Panc1 (cell line): ENCODE results near the gene ELFN2. TPM values are rescaled to one million over a fixed set of nuclear protein-coding genes. Genes with fewer than 3 reads are reported as not detected.

Source experiments
- ATAC-seq: fragments of 200-7000 bp; cut with Tn5 transposase; 2 replicates; pipeline ENCODE4 v1.9.1; 2020; ENCODE audit warnings: mild to moderate bottlenecking, moderate library complexity
- BruUV-seq: library from RNA; stranded (reverse); fragments of 400-500 nt; replicated peaks from 2 replicates; lab custom pipeline; 2021; lab: Mats Ljungman, UMichigan
- CTCF ChIA-PET: fragments of 300-600 bp; sonication (Branson Sonifier 250); formaldehyde crosslinking; loops from one replicate; lab custom pipeline; 2022; ENCODE audit warnings: antibody characterized with exemption; lab: Charles Lee
- POLR2A ChIA-PET: fragments of 300-600 bp; sonication (Branson Sonifier 250); formaldehyde crosslinking; loops from one replicate; lab custom pipeline; 2022; ENCODE audit warnings: antibody characterized with exemption; lab: Charles Lee
- DNase-seq: peaks from one replicate; pipeline ENCODE4 v3.0.0-alpha.2; 2010; ENCODE audit warnings: low read depth, low spot score
- H3K27ac ChIP-seq: 2 replicates; pipeline ENCODE4 v1.5.1; 2011; ENCODE audit warnings: mild to moderate bottlenecking, low read length, inconsistent platforms
- H3K27me3 ChIP-seq: fragments of 200-500 bp; sonication (Bioruptor generic); 2 replicates; pipeline ENCODE4 v1.6.0; 2014; ENCODE audit warnings: low read length, inconsistent platforms; ENCODE audit not compliant: control insufficient read depth, insufficient read depth
- H3K36me3 ChIP-seq: fragments of 200-500 bp; sonication (Bioruptor generic); 2 replicates; pipeline ENCODE4 v1.5.1; 2014; ENCODE audit warnings: inconsistent platforms, mild to moderate bottlenecking, low read length, moderate library complexity; ENCODE audit not compliant: control insufficient read depth, insufficient read depth
- H3K4me1 ChIP-seq: 2 replicates; pipeline ENCODE4 v1.5.1; 2011; ENCODE audit warnings: inconsistent platforms, mild to moderate bottlenecking, low read length, moderate library complexity; ENCODE audit not compliant: control insufficient read depth, insufficient read depth
- H3K4me3 ChIP-seq, 2 experiments: 2 replicates each; pipeline ENCODE4 v1.5.1; 2011 to 2012; ENCODE audit warnings: low read depth in 2 of 2, low read length in 2 of 2, mild to moderate bottlenecking in 2 of 2, inconsistent platforms in 1 of 2, moderate library complexity in 1 of 2
- H3K9me3 ChIP-seq: fragments of 200-500 bp; sonication (Bioruptor generic); 2 replicates; pipeline ENCODE4 v1.5.1; 2014; ENCODE audit warnings: low read depth, mild to moderate bottlenecking, inconsistent platforms, low read length, moderate library complexity; ENCODE audit not compliant: control insufficient read depth, insufficient read depth
- CTCF ChIP-seq: fragments of 450-650 bp; IDR thresholded peaks from 2 replicates; pipeline ENCODE4 v1.5.1; 2017; ENCODE audit warnings: mild to moderate bottlenecking
- POLR2AphosphoS5 ChIP-seq: IDR thresholded peaks from 2 replicates; pipeline ENCODE4 v1.6.1; 2012; ENCODE audit warnings: mild to moderate bottlenecking, low read depth, low read length, moderate library complexity
- REST ChIP-seq, 2 experiments: IDR thresholded peaks; 2 replicates each; pipeline ENCODE4 v1.6.1; 2011 to 2012; ENCODE audit warnings: low read depth in 2 of 2, control low read depth in 1 of 2, low read length in 1 of 2, mild to moderate bottlenecking in 1 of 2, moderate library complexity in 1 of 2; ENCODE audit not compliant: insufficient read depth in 1 of 2
- SIN3A ChIP-seq: IDR thresholded peaks from 2 replicates; pipeline ENCODE4 v1.6.1; 2012; ENCODE audit warnings: low read depth, mild to moderate bottlenecking, low read length, moderate library complexity, borderline replicate concordance; ENCODE audit not compliant: insufficient read depth
- TCF7L2 ChIP-seq: IDR thresholded peaks from 2 replicates; pipeline ENCODE4 v1.6.1; 2011; ENCODE audit warnings: mild to moderate bottlenecking, low read depth, low read length, inconsistent platforms
- in situ Hi-C: cut with HindIII; loops from 2 replicates; pipeline ENCODE4 v1.10.0; 2016; ENCODE audit warnings: low sequenced_read_pairs, low pct_unique_long_range_greater_than_20kb
- intact Hi-C: fragments of 100-400 bp; cut with micrococcal nuclease; formaldehyde crosslinking; loops from one replicate; pipeline ENCODE4 v1.10.0; 2022; ENCODE audit not compliant: unreplicated experiment
- total RNA-seq: library from RNA; stranded (reverse); gene quantifications from one replicate; pipeline ENCODE4 v1.2.1, GENCODE V29; 2021; ENCODE audit not compliant: unreplicated experiment

ELFN2 gene
- total RNA-seq, 1 experiment from 2014 or later = 2.9 TPM

GRCh38 chr22:37418627-37419369 is 8.5 kb downstream of the ELFN2 start:
- ChIA-PET POLR2A (no interaction called here), CTCF (no interaction called here)
- no peak for TF ChIP-seq CTCF
- no peak for TF ChIP-seq REST (IDR thresholded peaks at IDR 0.05; ENCODE audit: insufficient read depth in 1 of 2, low read depth in 2 of 2, low read length in 1 of 2)
- no peak for TF ChIP-seq SIN3A
- no peak for TF ChIP-seq TCF7L2
- no peak for TF ChIP-seq POLR2AphosphoS5
- Histone ChIP-seq H3K27ac (no peak overlapping the region), H3K4me1 (peaks cover 7% of the 10 kb centered on the region; the same call in 1 of the 2 replicates), H3K4me3 (no peak overlapping the region), H3K36me3 (no peaks in the 10 kb centered on the region), H3K27me3 (no peaks in the 10 kb centered on the region), H3K9me3 (no peaks in the 10 kb centered on the region)
- no peak for ATAC-seq
- BruUV-seq = no TSS peak
- DNase-seq = no peak
- in situ Hi-C loops = no loop called here
- intact Hi-C loops = no loop called here

- CTCF ChIA-PET = interaction anchor here (0.6 kb wide), 1 partner anchor 234 kb away, joined by 10 read pairs; no protein-coding TSS in a partner anchor
- in situ Hi-C loops = no loop called here
- no peak for ATAC-seq
Observed at GRCh38 chr22:37417677-37418348, 9.5 kb downstream of the ELFN2 start.

More at GRCh38 chr22:37417677-37418348, 9.5 kb downstream of the ELFN2 start:
- Histone ChIP-seq H3K9me3 (no peaks in the 10 kb centered on the region), H3K27ac (no peak overlapping the region), H3K4me3 (no peak overlapping the region), H3K36me3 (no peaks in the 10 kb centered on the region), H3K27me3 (no peaks in the 10 kb centered on the region), H3K4me1 (peaks cover 7% of the 10 kb centered on the region; the same call in 1 of the 2 replicates)
- no TSS peak for BruUV-seq
- no peak for DNase-seq
- TF ChIP-seq CTCF = no peak
- TF ChIP-seq REST (IDR thresholded peaks at IDR 0.05; ENCODE audit: insufficient read depth in 1 of 2, low read depth in 2 of 2, low read length in 1 of 2) = no peak
- no peak for TF ChIP-seq TCF7L2
- no peak for TF ChIP-seq POLR2AphosphoS5
- TF ChIP-seq SIN3A = no peak
- intact Hi-C loops = no loop called here
- POLR2A ChIA-PET = interaction anchor here (0.6 kb wide), 1 partner anchor 34 kb away, joined by 4 read pairs; no protein-coding TSS in a partner anchor
